HepG2 (cell line): Measurements from ENCODE around the gene CD9. TPM values are rescaled to one million over a fixed set of nuclear protein-coding genes. Genes with fewer than 3 reads are reported as not detected.

ENCODE experiments used
- ATF2 ChIP-seq: sonication (generic); formaldehyde crosslinking; IDR thresholded peaks from 2 replicates; pipeline ENCODE4 v1.4.0; 2020; ENCODE audit warnings: missing genetic modification reagents
- BCL3 ChIP-seq: sonication (generic); formaldehyde crosslinking; IDR thresholded peaks from 2 replicates; pipeline ENCODE4 v1.5.1; 2020; ENCODE audit warnings: mild to moderate bottlenecking, missing genetic modification reagents, moderate library complexity
- EED ChIP-seq: sonication (generic); formaldehyde crosslinking; IDR thresholded peaks from 2 replicates; pipeline ENCODE4 v1.5.0; 2020; ENCODE audit warnings: mild to moderate bottlenecking, missing genetic modification reagents
- EP300 ChIP-seq, 3 experiments: sonication (generic) in 1 of 3; formaldehyde crosslinking in 1 of 3; IDR thresholded peaks; 2 replicates each; pipeline versions ENCODE4 v1.5.1 to v1.6.1; 2011 to 2020; ENCODE audit warnings: low read depth in 2 of 3, low read length in 2 of 3, borderline replicate concordance in 1 of 3, improper control_type of control experiment in 1 of 3, mild to moderate bottlenecking in 1 of 3, missing genetic modification reagents in 1 of 3, moderate library complexity in 1 of 3
- GLI4 ChIP-seq: sonication (generic); formaldehyde crosslinking; IDR thresholded peaks from 2 replicates; pipeline ENCODE4 v1.5.1; 2020; ENCODE audit warnings: missing genetic modification reagents, mild to moderate bottlenecking, moderate library complexity, borderline replicate concordance
- HNRNPLL ChIP-seq: fragments of 200-400 bp; formaldehyde crosslinking; IDR thresholded peaks from 2 replicates; pipeline ENCODE4 v1.6.1; 2017; ENCODE audit warnings: mild to moderate bottlenecking, low read depth, low read length; ENCODE audit not compliant: poor library complexity, severe bottlenecking
- KLF15 ChIP-seq: sonication (generic); formaldehyde crosslinking; IDR thresholded peaks from 2 replicates; pipeline ENCODE4 v1.8.1; 2023; ENCODE audit warnings: borderline replicate concordance, mild to moderate bottlenecking, inconsistent platforms, missing genetic modification reagents, mixed read lengths
- MTF1 ChIP-seq: sonication (generic); formaldehyde crosslinking; IDR thresholded peaks from 2 replicates; pipeline ENCODE4 v1.5.0; 2020; ENCODE audit warnings: missing genetic modification reagents
- MYNN ChIP-seq: sonication (generic); formaldehyde crosslinking; IDR thresholded peaks from 2 replicates; pipeline ENCODE4 v1.4.0; 2020; ENCODE audit warnings: mild to moderate bottlenecking, low read depth, missing genetic modification reagents
- NFKB2 ChIP-seq: sonication (generic); formaldehyde crosslinking; IDR thresholded peaks from 2 replicates; pipeline ENCODE4 v1.4.0; 2020; ENCODE audit warnings: missing genetic modification reagents, borderline replicate concordance
- PBX3 ChIP-seq: sonication (generic); formaldehyde crosslinking; IDR thresholded peaks from 2 replicates; pipeline ENCODE4 v1.8.1; 2023; ENCODE audit warnings: missing genetic modification reagents, inconsistent platforms, borderline replicate concordance
- SP2 ChIP-seq: sonication (generic); formaldehyde crosslinking; IDR thresholded peaks from 2 replicates; pipeline ENCODE4 v1.5.1; 2020; ENCODE audit warnings: mild to moderate bottlenecking, missing genetic modification reagents
- TEAD2 ChIP-seq: sonication (generic); formaldehyde crosslinking; IDR thresholded peaks from 2 replicates; pipeline ENCODE4 v1.9.0; 2021; ENCODE audit warnings: missing genetic modification reagents
- TFDP2 ChIP-seq: sonication (generic); formaldehyde crosslinking; IDR thresholded peaks from 2 replicates; pipeline ENCODE4 v1.4.0; 2020; ENCODE audit warnings: missing genetic modification reagents
- ZMYM4 ChIP-seq: sonication (generic); formaldehyde crosslinking; IDR thresholded peaks from 2 replicates; pipeline ENCODE4 v1.8.1; 2023; ENCODE audit warnings: mild to moderate bottlenecking, missing genetic modification reagents
- ZNF20 ChIP-seq: sonication (generic); formaldehyde crosslinking; IDR thresholded peaks from 2 replicates; pipeline ENCODE4 v1.4.0; 2020; ENCODE audit warnings: mild to moderate bottlenecking, moderate library complexity, missing genetic modification reagents
- ZNF205 ChIP-seq: IDR thresholded peaks from 2 replicates; pipeline ENCODE4 v1.6.1; 2018; ENCODE audit warnings: missing biosample characterization, missing genetic modification reagents
- ZNF362 ChIP-seq: sonication (generic); formaldehyde crosslinking; IDR thresholded peaks from 2 replicates; pipeline ENCODE4 v1.4.0; 2020; ENCODE audit warnings: missing genetic modification reagents, mild to moderate bottlenecking, borderline replicate concordance
- ZSCAN31 ChIP-seq: sonication (generic); formaldehyde crosslinking; IDR thresholded peaks from 2 replicates; pipeline ENCODE4 v1.5.0; 2020; ENCODE audit warnings: low read depth, mild to moderate bottlenecking, missing genetic modification reagents
- ZSCAN5A ChIP-seq: sonication (generic); formaldehyde crosslinking; IDR thresholded peaks from 2 replicates; pipeline ENCODE4 v1.8.0; 2022; ENCODE audit warnings: mild to moderate bottlenecking, missing genetic modification reagents, borderline replicate concordance
- polyA plus RNA-seq, 8 experiments: library from polyadenylated mRNA; depleted of rRNA in 3 of 8; stranded (reverse) in 7 of 8; unstranded in 1 of 8; fragments of >200 nt; fragmentation: Illumina TruSeq in 4 of 8; extraction: Trizol in 4 of 8; gene quantifications; 2 replicates each; pipeline versions ENCODE4 v1.2.1 to v1.2.3, GENCODE V29; 2011 to 2016; ENCODE audit warnings: low read depth in 4 of 8, missing spikeins in 1 of 8, mixed read lengths in 1 of 8; ENCODE audit not compliant: insufficient read depth in 1 of 8
- total RNA-seq, 5 experiments: library from RNA; depleted of rRNA; stranded (reverse); fragments of >200 nt; fragmentation: Illumina TruSeq; extraction: Trizol; gene quantifications; 2 replicates each; pipeline ENCODE4 v1.2.3, GENCODE V29; 2016; ENCODE audit warnings: low read depth in 1 of 5

Gene CD9
- total and polyA plus RNA-seq, 2 of the 13 experiments (the other 11 are each of a cell fraction or from before 2014, with no cell fraction given) = 5.8 to 38.3 TPM

GRCh38 chr12:6182279-6182898, 17.8 kb upstream of the CD9 start (continued):
- TF ChIP-seq BCL3 (CRISPR knock-in tag) (peak; percentile 31; the same call in 1 of the 2 replicates), ZMYM4 (peak; percentile 43; the same call in 1 of the 2 replicates), GLI4 (CRISPR knock-in tag) (no peak), ATF2 (CRISPR knock-in tag) (no peak), MYNN (no peak), HNRNPLL (peak; percentile 27), ZSCAN5A (CRISPR knock-in tag) (0 out of 2 replicates have a peak, but pooled peaks have one; percentile 48), NFKB2 (no peak), TEAD2 (CRISPR knock-in tag) (0 out of 2 replicates have a peak, but pooled peaks have one; percentile 3), TFDP2 (CRISPR knock-in tag) (no peak; the same call in 1 of the 2 replicates), EP300 (IDR thresholded peaks at IDR 0.05; ENCODE audit: low read depth in 2 of 2, low read length in 2 of 2) (no peak), EP300 (CRISPR knock-in tag; IDR thresholded peaks at IDR 0.05; ENCODE audit: borderline replicate concordance) (0 out of 2 replicates have a peak, but pooled peaks have one; percentile 16), ZNF20 (CRISPR knock-in tag) (no peak), MTF1 (no peak), KLF15 (CRISPR knock-in tag) (no peak), SP2 (0 out of 2 replicates have a peak, but pooled peaks have one; percentile 38), ZNF205 (CRISPR knock-in tag) (peak; percentile 78; the same call in 1 of the 2 replicates), ZSCAN31 (CRISPR knock-in tag) (peak; percentile 3; the same call in 1 of the 2 replicates), PBX3 (CRISPR knock-in tag) (0 out of 2 replicates have a peak, but pooled peaks have one; percentile 30), EED (CRISPR knock-in tag) (no peak), ZNF362 (CRISPR knock-in tag) (0 out of 2 replicates have a peak, but pooled peaks have one; percentile 21)
